Mesothelial cell of epicardium (in vitro differentiated cells): ENCODE results near the gene KCNT1. TPM values are rescaled to one million over a fixed set of nuclear protein-coding genes. Genes with fewer than 3 reads are reported as not detected.

ENCODE experiments used
- DNase-seq, 2 experiments: peaks; one replicate each; pipeline ENCODE4 v3.0.0; 2021; ENCODE audit warnings: low spot score in 2 of 2; ENCODE audit not compliant: unreplicated experiment in 2 of 2
- H3K27ac Mint-ChIP-seq: 2 replicates; pipeline ENCODE4 v1.8.0; 2021; ENCODE audit warnings: mixed read lengths
- H3K27me3 Mint-ChIP-seq: 2 replicates; pipeline ENCODE4 v1.8.0; 2021; ENCODE audit warnings: low read depth, mixed read lengths
- H3K36me3 Mint-ChIP-seq: 2 replicates; pipeline ENCODE4 v1.8.0; 2021; ENCODE audit warnings: mixed read lengths
- H3K4me1 Mint-ChIP-seq: 2 replicates; pipeline ENCODE4 v1.8.0; 2021; ENCODE audit warnings: mixed read lengths
- H3K4me3 Mint-ChIP-seq: 2 replicates; pipeline ENCODE4 v1.8.0; 2021; ENCODE audit warnings: mild to moderate bottlenecking, moderate library complexity, mixed read lengths
- H3K9me3 Mint-ChIP-seq: 2 replicates; pipeline ENCODE4 v1.8.0; 2021; ENCODE audit warnings: mixed read lengths
- total RNA-seq: library from RNA; stranded (reverse); gene quantifications from 3 replicates; pipeline ENCODE4 v1.2.1, GENCODE V29; 2021
- TF ChIP-seq, protein P1 (sequence below): fragments of 200-600 bp; sonication (generic); IDR thresholded peaks from one replicate; pipeline ENCODE4 v1.5.0; 2021; ENCODE audit warnings: antibody characterized with exemption; ENCODE audit not compliant: unreplicated experiment

The KCNT1 gene
- total RNA-seq, 1 donor from 2014 or later: not detected

DNA sequence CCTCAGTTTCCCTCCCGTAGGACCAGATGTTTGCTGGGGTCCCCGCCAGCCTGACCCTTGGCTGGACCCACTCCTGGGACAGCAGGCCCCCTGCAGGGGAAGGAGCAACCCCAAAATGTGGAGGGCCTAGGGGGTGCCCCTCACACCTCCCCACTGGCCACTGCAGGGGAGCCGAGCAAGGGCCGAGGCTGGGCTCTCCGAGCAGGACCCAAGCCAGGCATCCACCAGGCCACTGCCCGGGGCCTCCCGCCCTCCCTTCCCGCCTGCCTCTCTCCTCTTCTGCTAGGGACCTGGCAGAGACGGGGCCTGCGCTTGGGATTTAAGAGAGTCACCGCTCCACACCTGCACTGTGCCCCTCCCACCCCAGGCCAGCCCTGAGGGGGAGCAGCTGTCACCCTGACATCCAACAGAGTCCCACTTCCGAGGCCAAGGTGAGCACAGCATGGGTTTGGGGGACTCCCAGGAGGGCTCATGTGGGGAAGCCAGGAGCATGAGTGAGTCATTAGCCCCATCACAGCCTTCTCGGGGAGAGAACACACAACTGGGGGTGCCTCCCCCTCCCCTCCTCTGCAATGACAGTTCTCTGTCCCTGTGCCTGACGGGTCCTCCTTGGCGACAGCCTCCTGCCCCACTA, 18.5 kb upstream of the KCNT1 start:
- no peaks in the 10 kb centered on the region for H3K9me3 Mint-ChIP-seq
- no peaks in the 10 kb centered on the region for H3K36me3 Mint-ChIP-seq
- no peak overlapping the region for H3K27ac Mint-ChIP-seq
- H3K27me3 Mint-ChIP-seq: peaks cover 25% of the 10 kb centered on the region
- TF ChIP-seq, protein P1, sequence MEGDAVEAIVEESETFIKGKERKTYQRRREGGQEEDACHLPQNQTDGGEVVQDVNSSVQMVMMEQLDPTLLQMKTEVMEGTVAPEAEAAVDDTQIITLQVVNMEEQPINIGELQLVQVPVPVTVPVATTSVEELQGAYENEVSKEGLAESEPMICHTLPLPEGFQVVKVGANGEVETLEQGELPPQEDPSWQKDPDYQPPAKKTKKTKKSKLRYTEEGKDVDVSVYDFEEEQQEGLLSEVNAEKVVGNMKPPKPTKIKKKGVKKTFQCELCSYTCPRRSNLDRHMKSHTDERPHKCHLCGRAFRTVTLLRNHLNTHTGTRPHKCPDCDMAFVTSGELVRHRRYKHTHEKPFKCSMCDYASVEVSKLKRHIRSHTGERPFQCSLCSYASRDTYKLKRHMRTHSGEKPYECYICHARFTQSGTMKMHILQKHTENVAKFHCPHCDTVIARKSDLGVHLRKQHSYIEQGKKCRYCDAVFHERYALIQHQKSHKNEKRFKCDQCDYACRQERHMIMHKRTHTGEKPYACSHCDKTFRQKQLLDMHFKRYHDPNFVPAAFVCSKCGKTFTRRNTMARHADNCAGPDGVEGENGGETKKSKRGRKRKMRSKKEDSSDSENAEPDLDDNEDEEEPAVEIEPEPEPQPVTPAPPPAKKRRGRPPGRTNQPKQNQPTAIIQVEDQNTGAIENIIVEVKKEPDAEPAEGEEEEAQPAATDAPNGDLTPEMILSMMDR: no peak
- no peak for DNase-seq
- H3K4me1 Mint-ChIP-seq: no peaks in the 10 kb centered on the region
- no peak overlapping the region for H3K4me3 Mint-ChIP-seq

DNA sequence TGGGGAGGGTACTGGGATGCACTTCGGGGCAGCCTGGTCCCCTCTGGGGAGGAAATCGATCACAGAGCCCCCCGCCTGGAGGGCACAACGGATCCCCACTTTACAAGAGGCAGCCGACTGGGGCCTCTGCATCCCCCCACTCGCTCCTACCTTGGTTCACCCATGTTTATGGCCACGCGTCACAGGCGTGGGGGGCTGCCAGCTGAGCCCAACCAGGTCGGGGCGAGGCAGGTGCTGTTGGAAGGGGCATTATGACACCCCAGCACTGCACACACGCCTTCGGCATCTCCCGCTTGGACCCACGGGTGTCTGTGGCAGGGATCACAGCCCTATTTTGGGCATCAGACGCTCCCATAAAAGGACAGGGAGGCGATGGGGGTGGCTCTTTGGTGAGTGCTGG, 17.3 kb upstream of the KCNT1 start:
- no peak for DNase-seq
- Mint-ChIP-seq H3K9me3 (no peaks in the 10 kb centered on the region), H3K36me3 (no peaks in the 10 kb centered on the region), H3K27me3 (peaks cover 27% of the 10 kb centered on the region), H3K4me1 (no peaks in the 10 kb centered on the region), H3K27ac (no peak overlapping the region), H3K4me3 (no peak overlapping the region)
- TF ChIP-seq, protein P1: no peak

DNA sequence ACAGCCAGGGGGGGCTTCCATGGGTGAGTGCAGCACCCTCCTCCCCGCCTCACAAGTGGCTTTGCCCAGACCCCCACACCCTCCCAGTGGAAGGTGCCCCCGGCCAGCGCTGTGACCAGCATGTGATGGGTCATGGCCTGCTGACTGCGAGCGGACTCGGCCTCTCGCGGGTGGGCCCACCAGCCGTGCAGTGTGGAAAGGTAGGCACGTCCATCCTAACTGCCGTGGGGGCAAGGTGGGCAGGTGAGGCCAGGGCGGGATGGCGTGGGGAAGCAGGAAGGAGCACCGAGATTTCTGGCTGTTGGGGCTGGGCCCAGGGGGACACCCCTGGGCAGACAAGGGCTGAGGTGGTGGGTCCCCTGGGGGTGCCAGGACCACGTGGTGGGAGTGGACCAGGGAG, 14.8 kb upstream of the KCNT1 start:
- H3K27me3 Mint-ChIP-seq: peaks cover 29% of the 10 kb centered on the region
- TF ChIP-seq, protein P1: no peak

DNA sequence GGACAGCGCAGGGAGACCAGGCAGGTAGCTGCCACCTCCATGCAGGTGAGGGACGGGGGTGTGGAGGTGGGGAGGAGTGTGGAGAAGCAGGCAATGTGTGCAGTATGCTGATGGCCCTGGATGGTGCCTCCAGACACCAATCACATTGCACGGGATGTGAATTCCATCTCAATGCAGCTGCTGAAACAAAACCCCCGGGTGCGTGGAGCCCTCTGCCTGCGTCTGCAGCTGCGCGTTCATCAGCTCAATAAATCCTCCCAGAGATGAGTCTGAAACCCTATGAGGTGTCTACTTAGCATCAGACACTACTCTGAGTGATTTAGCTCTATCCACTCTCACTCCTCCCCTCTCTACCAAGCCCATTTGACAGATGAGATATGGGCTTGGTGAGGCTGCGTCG, 13.0 kb upstream of the KCNT1 start:
- H3K4me3 Mint-ChIP-seq: no peak overlapping the region
- no peaks in the 10 kb centered on the region for H3K4me1 Mint-ChIP-seq
- TF ChIP-seq, protein P1: no peak
- H3K27ac Mint-ChIP-seq: no peak overlapping the region
- no peaks in the 10 kb centered on the region for H3K9me3 Mint-ChIP-seq
- DNase-seq: no peak
- peaks cover 27% of the 10 kb centered on the region for H3K27me3 Mint-ChIP-seq
- H3K36me3 Mint-ChIP-seq: no peaks in the 10 kb centered on the region

More for the DNA sequence above, 14.8 kb upstream of the KCNT1 start:
- no peak overlapping the region for H3K4me3 Mint-ChIP-seq
- no peak for DNase-seq
- H3K9me3 Mint-ChIP-seq: no peaks in the 10 kb centered on the region
- H3K4me1 Mint-ChIP-seq: no peaks in the 10 kb centered on the region
- no peak overlapping the region for H3K27ac Mint-ChIP-seq
- H3K36me3 Mint-ChIP-seq: no peaks in the 10 kb centered on the region

DNA sequence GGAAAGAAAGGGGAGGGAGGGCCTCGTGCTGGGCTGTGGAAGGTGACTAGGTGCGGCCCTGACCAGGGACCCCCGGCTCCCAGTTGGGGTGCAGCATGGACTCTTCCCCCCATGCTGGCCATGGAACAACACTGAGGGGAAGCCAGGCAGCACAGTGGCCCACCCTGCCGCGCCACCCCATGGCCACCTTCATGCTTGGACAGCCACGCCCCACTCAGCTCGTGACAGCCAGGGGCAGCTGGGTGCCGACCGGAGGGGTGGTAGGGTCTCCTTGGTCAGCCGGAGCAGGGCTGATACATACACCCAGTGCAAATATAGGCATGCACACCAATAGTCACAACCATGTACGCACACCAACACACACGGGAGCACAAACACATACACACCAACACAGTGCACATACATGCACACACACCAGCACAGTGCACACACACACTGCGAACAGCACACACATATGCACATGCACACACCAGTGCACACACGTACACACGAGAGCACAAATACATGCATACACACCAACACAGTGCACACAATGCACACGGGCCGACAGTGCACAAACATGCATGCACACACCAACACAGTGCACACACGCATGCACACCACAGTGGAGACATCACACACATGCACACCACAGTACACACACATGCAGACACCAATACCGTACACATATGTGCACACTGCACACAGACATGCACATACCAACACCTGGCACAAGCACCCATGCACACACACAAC, 11.0 kb upstream of the KCNT1 start:
- Mint-ChIP-seq H3K4me1 (no peaks in the 10 kb centered on the region), H3K27ac (no peak overlapping the region), H3K9me3 (no peaks in the 10 kb centered on the region), H3K4me3 (no peak overlapping the region), H3K27me3 (peaks cover 26% of the 10 kb centered on the region), H3K36me3 (no peaks in the 10 kb centered on the region)
- DNase-seq: no peak
- TF ChIP-seq, protein P1: no peak
